ENCODE measurements around the gene JUND. TPM values are rescaled to one million over a fixed set of nuclear protein-coding genes. Genes with fewer than 3 reads are reported as not detected.

The JUND gene
- total RNA-seq, 1 experiment from 2014 or later = 151 TPM

- no peak for DNase-seq
- BruUV-seq (replicated peaks) = no TSS peak
- Histone ChIP-seq H3K4me2 (ENCODE audit: low read length) (no peak overlapping the region), H3K27me3 (ENCODE audit: low read length) (no peaks in the 10 kb centered on the region), H3F3A (ENCODE audit: low read length, unreplicated experiment) (no peaks in the 10 kb centered on the region), H2AFZ (ENCODE audit: low read length) (no peak overlapping the region), H3K27ac (ENCODE audit: low read length) (no peak overlapping the region), H3K9me3 (ENCODE audit: low read length) (no peaks in the 10 kb centered on the region), H3K79me2 (ENCODE audit: low read length) (no peaks in the 10 kb centered on the region), H3K4me3 (ENCODE audit: low read length) (no peak overlapping the region), H3K9ac (ENCODE audit: low read length) (no peak overlapping the region), H4K20me1 (ENCODE audit: low read length) (no peaks in the 10 kb centered on the region), H3K9me2 (replicated peaks; ENCODE audit: low read length) (no peaks in the 10 kb centered on the region), H3K4me1 (ENCODE audit: insufficient read depth, low read length) (no peaks in the 10 kb centered on the region), H3K36me3 (ENCODE audit: low read depth, low read length) (no peaks in the 10 kb centered on the region)
- ChIA-PET CTCF (interaction anchor here (0.6 kb wide), 1 partner anchor 11 kb away, joined by 3 read pairs; no protein-coding TSS in a partner anchor), POLR2A (ENCODE audit: unreplicated experiment) (no interaction called here)
- TF ChIP-seq EZH2 (IDR thresholded peaks at IDR 0.05; ENCODE audit: low read length, unreplicated experiment) = no peak
- no peak for TF ChIP-seq CTCF (conservative IDR thresholded peaks at IDR 0.05; ENCODE audit: low read depth, low read length)
- TF ChIP-seq EZH2phosphoT487 (IDR thresholded peaks at IDR 0.05; ENCODE audit: borderline replicate concordance, low read length) = no peak
- intact Hi-C loops (cut with micrococcal nuclease) = no loop called here
- ATAC-seq = no peak
Measured at GRCh38 chr19:18239303-18239702, 42.1 kb downstream of the JUND start.

GRCh38 chr19:18234194-18234593 is 47.2 kb downstream of the JUND start:
- no peaks in the 10 kb centered on the region for H3K79me2 ChIP-seq (ENCODE audit: low read length)
- no peaks in the 10 kb centered on the region for H4K20me1 ChIP-seq (ENCODE audit: low read length)
- H3K9me2 ChIP-seq (replicated peaks; ENCODE audit: low read length) = no peaks in the 10 kb centered on the region
- intact Hi-C loops (cut with micrococcal nuclease) = no loop called here
- no peak for ATAC-seq
- H3K36me3 ChIP-seq (ENCODE audit: low read depth, low read length) = no peaks in the 10 kb centered on the region
- CTCF ChIA-PET = no interaction called here
- POLR2A ChIA-PET (ENCODE audit: unreplicated experiment) = no interaction called here
- no peak overlapping the region for H3K27ac ChIP-seq (ENCODE audit: low read length)
- no peak overlapping the region for H3K4me2 ChIP-seq (ENCODE audit: low read length)
- H3K27me3 ChIP-seq (ENCODE audit: low read length) = no peaks in the 10 kb centered on the region
- no TSS peak for BruUV-seq (replicated peaks)
- TF ChIP-seq EZH2 (IDR thresholded peaks at IDR 0.05; ENCODE audit: low read length, unreplicated experiment) (no peak), CTCF (conservative IDR thresholded peaks at IDR 0.05; ENCODE audit: low read depth, low read length) (no peak), EZH2phosphoT487 (IDR thresholded peaks at IDR 0.05; ENCODE audit: borderline replicate concordance, low read length) (no peak)
- H3K4me1 ChIP-seq (ENCODE audit: insufficient read depth, low read length) = no peaks in the 10 kb centered on the region
- no peak overlapping the region for H2AFZ ChIP-seq (ENCODE audit: low read length)
- H3F3A ChIP-seq (ENCODE audit: low read length, unreplicated experiment) = no peaks in the 10 kb centered on the region
- no peak for DNase-seq
- no peak overlapping the region for H3K4me3 ChIP-seq (ENCODE audit: low read length)
- no peaks in the 10 kb centered on the region for H3K9me3 ChIP-seq (ENCODE audit: low read length)
- H3K9ac ChIP-seq (ENCODE audit: low read length) = no peak overlapping the region

- H3K36me3 ChIP-seq (ENCODE audit: low read depth, low read length) = no peaks in the 10 kb centered on the region
- ChIA-PET POLR2A (ENCODE audit: unreplicated experiment) (interaction anchor here (0.6 kb wide), 1 partner anchor 40 kb away, joined by 4 read pairs; no protein-coding TSS in a partner anchor), CTCF (interaction anchor here (0.5 kb wide), 1 partner anchor 13 kb away, joined by 3 read pairs; no protein-coding TSS in a partner anchor)
- H3K4me2 ChIP-seq (ENCODE audit: low read length) = peak overlapping the region; percentile 66
- H3F3A ChIP-seq (ENCODE audit: low read length, unreplicated experiment) = no peaks in the 10 kb centered on the region
- H3K9me3 ChIP-seq (ENCODE audit: low read length) = no peaks in the 10 kb centered on the region
- no peaks in the 10 kb centered on the region for H3K4me1 ChIP-seq (ENCODE audit: insufficient read depth, low read length)
- DNase-seq (peak; percentile 69), ATAC-seq (peak; percentile 85)
- intact Hi-C loops (cut with micrococcal nuclease) = no loop called here
- no peak overlapping the region for H3K9ac ChIP-seq (ENCODE audit: low read length)
- H3K4me3 ChIP-seq (ENCODE audit: low read length) = no peak overlapping the region
- H4K20me1 ChIP-seq (ENCODE audit: low read length) = no peaks in the 10 kb centered on the region
- no peaks in the 10 kb centered on the region for H3K79me2 ChIP-seq (ENCODE audit: low read length)
- H2AFZ ChIP-seq (ENCODE audit: low read length) = no peak overlapping the region
- no TSS peak for BruUV-seq (replicated peaks)
- H3K27me3 ChIP-seq (ENCODE audit: low read length) = no peaks in the 10 kb centered on the region
- H3K9me2 ChIP-seq (replicated peaks; ENCODE audit: low read length) = no peaks in the 10 kb centered on the region
- H3K27ac ChIP-seq (ENCODE audit: low read length) = no peak overlapping the region
- TF ChIP-seq EZH2phosphoT487 (IDR thresholded peaks at IDR 0.05; ENCODE audit: borderline replicate concordance, low read length) (no peak), CTCF (conservative IDR thresholded peaks at IDR 0.05; ENCODE audit: low read depth, low read length) (no peak), EZH2 (IDR thresholded peaks at IDR 0.05; ENCODE audit: low read length, unreplicated experiment) (no peak)
Measured at GRCh38 chr19:18233224-18233825, 48.1 kb downstream of the JUND start.

Data from PC-3 (cell line).